Esophagus mucosa (tissue), 1 donor: Measurements from ENCODE around the gene CTNND2. TPM values are rescaled to one million over a fixed set of nuclear protein-coding genes. Genes with fewer than 3 reads are reported as not detected.
A peak's percentile ranks its signal among the peaks of the same experiment; 100 is the strongest.

Experiments
- ATAC-seq: fragments of 200-7000 bp; cut with Tn5 transposase; one replicate; pipeline ENCODE4 v1.9.1; 2020
- total RNA-seq: library from RNA; stranded (reverse); gene quantifications from one replicate; pipeline ENCODE4 v1.2.4, GENCODE V29; 2023
- donor health status: DM: yes; HTN: yes; CAD: no.

The CTNND2 gene
- total RNA-seq, 1 donor from 2014 or later = not detected

- ATAC-seq = no peak
These were observed 143.2 kb downstream of the CTNND2 start for GRCh38 chr5:11760934-11761603.

- no peak for ATAC-seq
These were observed 145.9 kb downstream of the CTNND2 start for GRCh38 chr5:11758321-11758720.

DNA sequence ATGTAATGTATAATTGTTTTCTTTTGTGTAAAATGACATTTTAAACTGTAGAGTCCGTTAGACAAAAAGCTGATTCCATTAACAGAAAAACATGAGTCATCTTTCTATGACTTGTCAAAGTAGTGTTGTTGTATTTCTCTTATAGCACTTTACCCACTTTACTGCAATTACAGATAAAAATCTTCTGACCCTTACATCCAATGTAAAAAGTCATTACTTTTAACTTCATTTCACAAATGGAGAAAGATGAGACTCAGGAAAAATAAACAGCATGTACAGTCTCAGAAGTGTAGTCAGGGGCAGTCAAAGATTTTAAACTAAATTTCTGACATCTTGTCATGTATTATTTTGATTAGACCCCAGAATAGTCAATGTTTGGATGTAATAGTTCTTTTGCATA is 146.6 kb downstream of the CTNND2 start:
- no peak for ATAC-seq

DNA sequence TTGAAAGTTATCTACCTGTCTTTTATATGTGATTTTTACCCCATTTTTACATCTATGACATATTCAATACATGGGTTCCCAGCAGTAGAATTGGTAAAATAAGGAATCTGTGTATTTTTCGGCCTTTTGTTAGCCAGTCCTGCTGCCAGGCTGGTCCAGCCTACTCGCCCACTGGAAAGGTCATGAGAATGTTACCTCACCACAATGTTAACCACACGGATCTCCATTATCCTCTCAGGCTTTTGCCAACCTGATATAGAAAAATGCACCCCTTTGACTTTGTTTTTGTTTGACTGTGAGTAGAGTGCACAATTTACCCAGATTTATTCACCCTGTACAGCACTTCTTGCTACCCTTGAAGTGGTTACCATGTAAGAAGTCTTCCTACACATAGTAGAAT is 167.2 kb downstream of the CTNND2 start:
- no peak for ATAC-seq

DNA sequence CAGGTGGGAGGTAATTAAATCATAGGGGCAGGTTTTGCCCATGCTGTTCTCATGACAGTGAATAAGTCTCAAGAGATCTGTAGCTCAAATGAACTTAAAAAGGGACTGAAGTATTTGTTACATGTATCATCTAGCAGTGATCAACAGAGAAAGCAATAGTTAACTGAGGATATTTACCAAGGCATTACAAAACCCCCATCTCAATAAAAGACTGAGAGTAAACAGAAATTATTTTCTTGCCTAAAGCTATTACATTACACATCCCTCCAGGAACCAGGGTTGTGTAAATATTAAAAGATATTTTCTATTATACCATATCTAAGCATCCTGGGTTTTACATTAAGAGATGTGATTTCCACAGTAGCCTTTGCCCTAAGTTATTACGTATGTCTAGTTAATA is 169.9 kb downstream of the CTNND2 start:
- no peak for ATAC-seq

- ATAC-seq = no peak
These were observed 170.4 kb downstream of the CTNND2 start for GRCh38 chr5:11733840-11734192.

GRCh38 chr5:11733185-11733839 is 170.9 kb downstream of the CTNND2 start:
- no peak for ATAC-seq

GRCh38 chr5:11724940-11725339 is 179.3 kb downstream of the CTNND2 start:
- no peak for ATAC-seq

GRCh38 chr5:11719888-11720481 is 184.3 kb downstream of the CTNND2 start:
- ATAC-seq = peak; percentile 64

DNA sequence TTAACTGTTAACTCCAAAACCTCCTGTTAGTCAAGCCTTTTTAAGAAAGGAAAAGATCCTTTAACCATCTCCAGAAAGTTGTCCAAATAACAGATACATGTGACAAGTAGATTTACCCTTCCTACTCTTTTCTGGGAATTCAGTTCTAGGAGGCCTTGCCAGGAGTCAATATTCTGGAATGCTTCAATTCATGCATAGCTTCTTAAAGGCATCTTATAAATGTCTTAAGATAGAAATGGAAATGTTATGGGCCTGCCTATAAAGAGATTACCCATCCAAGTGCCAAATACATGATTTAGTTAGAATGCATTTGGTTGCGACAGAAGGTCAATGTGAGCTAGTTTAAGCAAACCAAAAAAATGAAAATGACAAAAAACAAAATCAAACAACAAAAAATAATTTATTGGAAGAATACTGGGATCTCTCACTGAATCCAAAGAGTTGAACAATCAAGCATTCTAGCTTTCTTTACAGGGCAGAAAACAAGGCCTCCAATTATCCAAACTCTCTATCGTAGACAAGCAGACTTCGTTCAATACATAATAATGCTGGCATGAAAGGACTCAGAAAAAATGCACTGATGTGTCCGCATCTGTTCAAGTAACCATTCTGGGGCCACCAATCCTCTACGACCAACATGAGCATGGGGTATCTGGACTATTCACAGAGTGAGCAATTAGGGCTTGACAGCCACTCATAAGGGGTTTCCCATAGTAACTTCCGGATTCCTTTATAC is 188.6 kb downstream of the CTNND2 start:
- no peak for ATAC-seq

- ATAC-seq = no peak
These were observed 192.3 kb downstream of the CTNND2 start for GRCh38 chr5:11711932-11712331.

- ATAC-seq = no peak
These were observed 195.2 kb downstream of the CTNND2 start for GRCh38 chr5:11709021-11709420.

DNA sequence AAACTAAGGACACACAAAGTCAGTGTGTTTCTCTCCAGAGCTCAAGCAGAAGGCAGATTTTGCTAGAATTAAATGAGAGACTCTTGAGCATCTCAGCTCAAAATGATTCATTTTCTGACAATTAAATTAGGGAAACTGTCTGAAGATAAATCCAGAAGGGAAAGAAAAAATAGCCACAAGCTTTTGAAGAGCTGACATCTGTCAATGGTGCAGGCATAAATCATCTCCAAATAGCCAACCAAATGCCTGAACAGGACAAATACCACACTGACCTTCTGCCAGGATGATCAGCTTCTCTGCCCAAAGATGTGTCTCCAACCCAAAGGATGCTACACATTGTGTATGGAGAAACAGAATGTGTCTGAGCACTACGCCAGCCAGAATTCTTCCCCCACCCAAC is 199.3 kb downstream of the CTNND2 start:
- no peak for ATAC-seq

- no peak for ATAC-seq
These were observed 203.9 kb downstream of the CTNND2 start for GRCh38 chr5:11700391-11700790.

DNA sequence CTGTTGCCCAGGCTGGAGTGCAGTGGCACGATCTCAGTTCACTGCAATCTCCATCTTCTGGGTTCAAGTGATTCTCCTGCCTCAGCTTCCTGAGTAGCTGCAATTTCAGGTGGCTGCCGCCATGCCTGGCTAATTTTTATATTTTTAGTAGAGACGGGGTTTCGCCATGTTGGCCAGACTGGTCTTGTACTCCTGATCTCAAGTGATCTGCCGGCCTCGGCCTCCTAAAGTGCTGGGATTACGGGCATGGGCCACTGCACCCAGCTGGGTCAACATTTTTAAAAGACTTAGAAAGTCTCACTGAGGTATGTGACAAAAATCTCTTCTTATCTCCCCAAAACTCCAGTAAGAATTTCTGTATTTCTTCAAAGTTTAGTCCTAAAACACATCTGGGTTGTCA is 211.6 kb downstream of the CTNND2 start:
- no peak for ATAC-seq

DNA sequence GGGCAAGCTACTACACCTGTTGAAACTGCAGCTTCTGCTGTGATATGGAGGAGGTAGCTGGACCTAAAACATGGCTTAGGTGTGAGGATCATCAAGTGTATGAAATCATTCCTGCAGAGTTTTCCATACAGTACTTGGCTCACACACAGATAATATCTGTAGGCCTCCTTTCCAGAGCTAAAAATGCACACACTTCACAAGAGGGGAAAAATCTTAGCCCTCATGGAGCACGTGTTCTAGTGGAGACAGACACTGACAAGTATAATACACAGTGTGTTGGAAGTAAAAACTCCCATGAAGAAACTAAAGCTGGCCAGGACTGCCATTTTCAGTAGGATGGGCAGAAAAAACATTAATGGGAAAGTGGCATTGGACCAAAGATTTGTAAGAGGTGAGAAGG is 216.7 kb downstream of the CTNND2 start:
- ATAC-seq = no peak

- ATAC-seq = no peak
These were observed 219.6 kb downstream of the CTNND2 start for GRCh38 chr5:11684607-11685006.

DNA sequence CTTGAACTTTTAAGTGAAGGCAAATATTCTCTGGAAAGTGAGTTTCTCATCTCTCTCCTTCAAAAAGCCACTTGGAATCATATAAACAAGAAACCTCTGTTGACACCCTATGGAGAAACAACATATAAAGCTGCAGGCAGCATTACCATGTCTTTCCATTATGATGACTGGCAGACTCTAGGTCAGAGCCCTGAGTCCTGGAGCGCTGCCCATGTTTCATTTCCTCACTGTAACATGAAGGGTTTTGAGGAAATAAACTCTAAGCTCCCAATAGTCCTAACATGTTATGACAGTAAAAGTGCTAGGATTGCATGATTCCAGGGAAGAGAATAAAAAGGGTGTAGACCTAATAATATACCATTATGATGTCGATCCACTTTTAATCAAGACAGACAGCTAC is 220.6 kb downstream of the CTNND2 start:
- peak; percentile 59 for ATAC-seq

DNA sequence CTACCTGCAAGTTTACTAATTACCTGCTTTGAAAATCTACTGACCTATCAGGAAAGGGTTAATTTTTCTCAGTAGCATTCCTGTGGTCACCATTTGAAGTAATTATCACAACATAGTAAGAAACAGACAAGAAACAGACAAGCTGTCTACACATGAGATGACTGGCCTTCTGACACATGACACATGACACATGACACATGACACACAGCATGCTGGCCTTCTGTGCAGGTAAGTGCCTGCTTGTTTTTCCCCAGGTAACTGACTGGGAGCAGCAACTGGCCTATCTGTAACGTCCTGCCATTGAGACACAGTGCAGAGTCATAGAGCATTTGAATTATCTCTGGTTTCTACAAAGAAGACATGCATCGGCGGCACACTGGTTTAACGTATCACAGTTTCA is 222.4 kb downstream of the CTNND2 start:
- no peak for ATAC-seq

- no peak for ATAC-seq
These were observed 224.6 kb downstream of the CTNND2 start for GRCh38 chr5:11679676-11680075.

GRCh38 chr5:11675184-11675583 is 229.1 kb downstream of the CTNND2 start:
- ATAC-seq = no peak

DNA sequence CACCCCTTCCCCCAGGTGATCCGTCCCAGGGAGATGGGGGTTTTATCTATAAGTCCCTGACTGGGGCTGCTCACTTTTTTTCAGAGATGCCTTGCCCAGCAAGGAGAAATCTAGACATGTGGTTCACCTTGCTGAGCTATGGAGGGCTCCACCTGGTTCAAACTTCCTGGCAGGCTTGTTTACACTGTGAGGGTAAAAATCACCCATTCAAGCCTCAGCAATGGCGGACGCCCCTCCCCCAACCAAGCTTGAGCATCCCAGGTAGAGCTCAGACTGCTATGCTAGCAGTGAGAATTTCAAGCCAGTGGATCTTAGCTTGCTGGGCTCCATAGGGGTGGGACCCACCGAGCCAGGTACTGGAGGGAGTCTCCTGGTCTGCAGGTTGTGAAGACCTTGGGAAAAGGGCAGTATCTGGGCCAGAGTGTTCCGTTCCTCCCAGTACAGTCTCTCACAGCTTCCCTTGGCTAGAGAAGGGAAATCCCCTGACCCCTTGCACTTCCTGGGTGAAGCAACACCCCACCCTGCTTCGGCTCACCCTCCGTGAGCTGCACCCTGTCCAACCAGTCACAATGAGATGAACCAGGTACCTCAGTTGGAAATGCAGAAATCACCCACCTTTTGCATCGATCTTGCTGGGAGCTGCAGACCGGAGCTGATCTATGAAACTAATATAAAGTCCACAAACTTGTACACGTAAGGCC is 231.7 kb downstream of the CTNND2 start:
- no peak for ATAC-seq

DNA sequence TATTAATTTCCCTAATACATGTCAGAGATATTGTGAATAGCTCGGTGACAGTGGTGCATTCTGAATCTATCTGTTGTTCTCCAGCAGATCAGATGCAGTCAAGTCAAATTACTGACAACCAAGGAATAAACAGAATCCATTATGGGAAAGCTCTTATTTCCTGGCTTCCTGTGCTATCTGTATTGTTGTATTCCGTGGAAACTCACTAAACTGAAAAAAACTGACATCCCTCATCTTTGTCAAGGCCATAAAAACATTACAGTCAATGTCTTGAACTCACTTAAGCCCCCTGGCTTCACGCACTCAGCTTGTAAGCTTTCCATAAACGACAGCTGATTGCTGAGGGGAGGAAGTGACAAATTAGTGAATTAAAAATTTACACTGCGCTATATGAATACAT is 245.9 kb downstream of the CTNND2 start:
- ATAC-seq = no peak
